GM18909 (cell line): ENCODE results near the gene SMPD3.
A peak's percentile ranks its signal among the peaks of the same experiment; 100 is the strongest.
"Not testable (repeated sequence)": the region's sequence is repeated elsewhere in the genome, so short reads cannot be mapped to it uniquely, and the experiment has no call there.

Experiments
- ATAC-seq: cut with Tn5 transposase; IDR thresholded peaks from one replicate; pipeline ENCODE4 v1.9.1; 2021; ENCODE audit warnings: mild to moderate bottlenecking; ENCODE audit not compliant: unreplicated experiment, poor library complexity

SMPD3 gene

DNA sequence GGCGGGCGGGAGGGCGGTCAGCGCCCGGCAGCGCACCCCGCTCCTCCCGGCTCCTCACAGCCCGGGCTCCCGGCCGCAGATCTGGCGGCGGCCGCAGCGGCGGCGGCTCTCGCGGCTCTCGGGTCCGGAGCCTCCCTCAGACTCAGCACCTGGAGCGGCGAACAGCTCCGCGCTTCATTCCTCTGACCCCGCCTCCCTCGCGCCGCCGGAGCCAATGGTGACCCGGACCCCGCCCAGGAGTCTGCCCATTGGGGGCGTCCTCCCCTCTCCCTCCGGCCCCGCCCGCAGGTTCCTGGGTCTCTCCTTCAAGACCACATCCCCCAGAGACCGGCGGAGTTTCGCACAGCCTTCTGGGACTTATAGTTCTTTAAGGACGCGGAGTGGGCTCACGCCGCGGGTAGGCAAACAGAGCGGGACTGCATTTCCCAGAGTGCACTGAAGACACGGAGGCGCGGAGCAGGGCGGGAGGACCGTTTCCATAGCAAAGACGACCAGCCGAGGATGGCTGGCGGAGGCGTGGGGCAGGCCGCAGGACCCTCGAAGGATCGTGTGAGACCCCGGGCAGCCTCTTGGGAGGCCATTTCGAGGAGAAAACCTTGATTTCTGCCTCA is at the start of gene SMPD3:
Gene SMPD3, minus strand, starts transcription at position 149 of the 611 bp plus-strand sequence. CDS start 76,327 bp downstream, outside the sequence.
- ATAC-seq = peak; percentile 88

DNA sequence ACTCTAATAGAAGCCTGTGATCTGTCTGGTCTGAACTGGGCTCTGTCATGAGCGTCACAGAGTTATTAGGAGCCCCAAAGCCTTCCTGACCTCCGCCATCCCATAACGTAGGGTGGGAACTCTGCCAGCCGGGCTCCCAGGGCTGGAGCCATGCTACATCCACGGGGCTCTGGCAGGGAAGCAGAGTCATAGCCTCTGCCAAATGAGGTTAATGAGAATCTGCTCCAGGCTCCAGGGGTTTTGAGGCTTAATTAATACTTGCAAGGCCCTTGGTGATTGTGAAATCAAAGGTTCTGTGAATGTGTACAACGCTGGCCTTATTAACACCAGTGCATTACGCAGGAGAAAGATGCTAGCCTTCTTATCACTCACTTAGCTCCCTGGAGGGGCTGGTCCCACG is 48.4 kb upstream of the SMPD3 start:
- no peak for ATAC-seq

DNA sequence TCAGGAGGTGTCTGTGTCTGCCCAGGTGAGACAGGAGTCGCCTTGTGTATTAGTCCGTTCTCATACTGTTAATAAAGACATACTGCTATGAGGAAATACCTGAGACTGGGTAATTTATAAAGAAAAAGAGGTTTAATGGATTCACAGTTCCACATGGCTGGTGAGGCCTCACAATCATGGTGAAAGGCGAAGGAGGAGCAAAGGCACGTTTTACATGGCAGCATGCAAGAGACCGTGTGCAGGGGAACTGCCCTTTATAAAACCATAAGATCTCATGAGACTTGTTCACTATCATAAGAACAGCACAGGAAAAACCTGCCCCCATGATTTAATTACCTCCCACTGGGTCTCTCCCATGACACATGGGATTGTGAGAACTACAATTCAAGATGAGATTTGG is 46.0 kb upstream of the SMPD3 start:
- not testable (repeated sequence) for ATAC-seq

DNA sequence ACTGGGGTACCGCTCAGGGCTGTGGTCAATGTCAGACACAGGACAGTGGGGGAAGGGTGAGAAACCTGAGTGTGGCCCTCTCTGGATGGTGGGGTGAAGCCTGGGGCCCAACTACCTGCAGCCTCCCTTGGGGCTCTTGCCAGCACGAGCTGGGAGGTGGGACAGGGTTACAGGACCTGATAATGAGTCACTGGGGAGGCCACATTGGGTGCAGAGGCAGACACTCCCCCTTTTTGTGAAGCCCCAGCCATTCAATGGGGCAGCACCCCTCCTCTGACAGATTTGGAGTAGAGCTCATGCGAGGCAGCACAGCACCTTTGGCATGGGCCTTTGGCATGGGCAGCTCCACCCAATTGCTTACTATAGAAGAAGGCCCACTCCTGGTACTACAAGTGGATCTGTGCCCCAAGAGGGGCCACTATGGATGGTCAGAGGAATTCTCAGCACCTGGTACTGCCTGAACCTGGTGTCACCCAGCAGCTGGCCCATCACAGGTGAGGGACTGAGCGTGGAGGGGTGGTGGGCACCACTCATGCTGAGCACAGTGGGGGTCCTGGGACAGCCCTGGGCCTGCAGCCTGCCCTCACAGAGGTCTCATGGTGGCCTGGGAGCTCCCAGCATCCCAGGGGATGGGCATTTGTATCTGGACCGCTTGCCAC is 45.2 kb upstream of the SMPD3 start:
- ATAC-seq = no peak

DNA sequence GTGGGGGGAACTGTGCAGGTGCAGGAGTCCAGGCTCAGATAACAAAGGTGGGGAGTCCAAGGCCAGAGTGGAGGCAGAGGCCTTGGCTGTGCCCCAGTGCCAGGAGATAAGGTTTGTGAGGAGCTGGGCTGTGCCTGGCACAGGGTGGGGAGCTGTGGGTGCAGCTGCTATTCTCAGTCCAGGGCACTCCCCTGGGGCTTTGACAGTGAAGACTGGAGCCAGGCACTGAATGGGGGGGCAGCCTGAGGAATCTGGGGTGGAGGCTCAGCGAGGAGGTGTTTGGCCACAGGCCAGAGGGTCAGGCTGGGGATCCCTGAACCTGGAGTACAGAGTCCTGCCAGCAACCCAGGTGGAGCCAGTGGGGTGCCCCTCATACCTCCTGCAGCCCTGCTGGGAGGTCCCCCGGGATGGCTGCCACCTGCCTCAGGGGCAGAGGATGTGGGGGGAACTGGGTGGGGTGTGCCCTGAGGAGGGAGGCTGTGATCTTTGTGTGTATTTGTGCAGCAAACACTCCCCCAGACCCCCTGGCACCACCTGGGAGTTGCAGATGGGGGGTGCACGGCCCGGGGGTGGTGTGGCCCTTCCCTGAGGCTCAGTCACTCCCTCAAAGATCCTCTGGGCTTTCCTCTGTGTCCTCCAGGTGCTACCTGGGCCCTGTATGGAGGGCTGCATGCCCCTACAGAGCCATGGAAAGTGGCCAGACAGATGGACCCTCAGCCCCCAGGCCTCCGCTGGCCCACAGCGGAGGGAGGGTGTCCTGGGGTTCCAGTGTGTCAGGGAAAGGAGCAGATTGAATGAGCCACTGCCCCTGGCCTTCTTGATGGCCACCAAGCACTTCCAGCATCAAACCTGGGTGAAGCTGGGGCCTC is 44.5 kb upstream of the SMPD3 start:
- no peak for ATAC-seq

DNA sequence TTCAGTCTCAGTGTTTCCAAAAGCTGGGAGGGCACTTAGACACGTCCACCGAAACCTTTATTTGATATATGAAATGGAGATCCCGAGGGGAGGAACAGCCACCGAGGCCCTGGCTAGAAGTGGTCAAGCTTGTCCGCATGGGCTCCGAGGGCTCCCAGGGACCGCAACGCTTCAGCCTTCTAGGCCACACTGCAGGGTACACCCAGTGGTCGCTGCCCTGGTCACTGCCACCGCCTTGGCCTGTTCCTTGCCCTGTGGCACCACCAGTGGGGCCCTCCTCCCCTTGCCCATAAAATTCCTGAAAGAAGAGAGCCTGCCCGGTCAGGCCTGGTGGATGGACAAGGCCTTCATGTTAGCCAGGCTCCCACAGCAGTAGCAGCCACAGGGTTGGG is 43.8 kb upstream of the SMPD3 start:
- ATAC-seq = no peak

DNA sequence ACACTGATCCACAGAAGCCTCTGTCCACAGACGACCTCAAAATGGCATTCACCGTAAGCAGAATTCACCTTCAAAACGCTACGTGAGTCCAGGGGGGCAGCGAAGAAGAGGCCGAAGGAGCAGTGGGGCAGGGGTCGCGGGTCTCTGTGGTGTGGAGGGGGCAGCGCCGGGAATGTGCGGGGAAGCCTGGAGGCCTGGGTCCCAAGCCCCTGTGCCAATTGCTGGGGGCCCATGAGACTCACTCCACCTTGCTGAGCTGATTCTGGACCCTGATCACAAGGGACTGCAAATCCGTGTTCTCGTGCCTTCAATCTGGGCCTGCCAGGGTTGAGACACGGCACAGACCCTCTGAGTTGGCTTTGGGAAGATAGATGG is 43.3 kb upstream of the SMPD3 start:
- no peak for ATAC-seq

DNA sequence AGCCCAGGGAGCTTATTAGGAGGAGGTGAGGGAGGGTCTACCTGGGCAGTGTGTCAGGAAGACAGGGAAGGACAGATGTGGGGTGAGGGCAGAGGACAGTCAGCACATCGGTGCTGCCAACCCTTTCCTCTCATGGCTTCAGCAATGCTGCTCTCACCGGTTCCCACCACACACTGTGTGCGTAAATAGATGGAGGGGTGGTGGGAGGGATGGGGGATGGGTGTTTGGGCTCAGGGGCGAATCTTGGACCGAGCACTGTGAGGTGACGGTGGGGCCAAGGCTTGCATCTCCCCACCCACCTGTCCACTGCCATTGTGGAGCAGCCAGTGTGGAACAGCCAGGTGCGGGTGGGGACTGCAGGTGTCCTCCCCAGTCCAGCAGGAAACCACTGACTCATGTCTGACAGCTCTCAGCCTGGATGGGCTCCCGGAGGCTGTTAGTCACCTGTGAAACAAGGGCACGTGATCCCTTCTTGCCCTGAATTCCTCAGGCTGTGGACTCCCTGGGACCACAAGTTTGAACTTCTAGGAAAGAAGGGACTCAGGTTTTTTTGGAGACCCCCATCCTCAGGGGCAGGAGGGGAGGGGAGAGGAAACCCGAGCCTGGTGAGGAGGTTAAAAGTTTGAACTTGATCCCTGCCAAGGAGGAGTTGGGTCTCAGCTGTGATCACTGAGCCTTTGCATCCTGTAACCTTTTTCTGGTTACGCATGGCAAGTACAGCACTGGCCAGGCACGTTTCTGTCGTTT is 42.7 kb upstream of the SMPD3 start:
- no peak for ATAC-seq

DNA sequence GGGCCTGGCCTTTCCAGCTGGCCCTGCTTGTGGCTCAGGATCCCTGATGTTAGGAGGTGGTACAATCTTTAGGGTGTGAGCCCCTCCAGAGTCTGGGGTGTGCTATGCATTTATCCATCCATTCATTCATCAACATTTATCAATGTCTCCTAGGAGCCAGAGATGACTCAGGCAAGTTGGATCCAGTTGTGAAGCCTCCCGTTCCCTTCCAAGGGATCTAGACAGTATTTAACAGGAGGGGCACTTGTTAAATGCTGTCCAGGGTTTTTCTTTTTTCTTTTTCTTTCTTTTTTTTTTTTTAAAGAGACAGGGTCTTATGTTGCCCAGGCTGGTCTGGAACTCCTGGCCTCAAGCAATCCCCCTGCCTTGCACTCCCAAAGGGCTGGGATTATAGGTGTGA is 42.0 kb upstream of the SMPD3 start:
- ATAC-seq = no peak

DNA sequence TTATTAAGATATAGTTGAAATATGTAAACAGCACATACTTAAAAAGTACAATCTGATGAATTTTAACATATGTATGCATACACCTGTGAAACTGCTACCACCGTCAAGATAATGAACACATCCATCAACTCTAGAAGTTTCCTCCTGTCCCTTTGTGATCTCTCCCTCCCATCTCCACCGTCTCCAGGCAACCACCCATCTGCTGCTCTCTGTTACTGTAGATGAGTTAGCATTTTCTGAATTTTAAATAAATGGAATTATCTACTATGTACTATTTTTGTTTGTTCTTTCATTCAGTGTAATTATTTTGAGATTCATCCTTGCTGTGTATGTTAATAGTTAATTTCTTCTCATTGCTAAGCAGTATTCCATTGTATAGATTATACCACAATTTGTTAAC is 40.2 kb upstream of the SMPD3 start:
- ATAC-seq = no peak

DNA sequence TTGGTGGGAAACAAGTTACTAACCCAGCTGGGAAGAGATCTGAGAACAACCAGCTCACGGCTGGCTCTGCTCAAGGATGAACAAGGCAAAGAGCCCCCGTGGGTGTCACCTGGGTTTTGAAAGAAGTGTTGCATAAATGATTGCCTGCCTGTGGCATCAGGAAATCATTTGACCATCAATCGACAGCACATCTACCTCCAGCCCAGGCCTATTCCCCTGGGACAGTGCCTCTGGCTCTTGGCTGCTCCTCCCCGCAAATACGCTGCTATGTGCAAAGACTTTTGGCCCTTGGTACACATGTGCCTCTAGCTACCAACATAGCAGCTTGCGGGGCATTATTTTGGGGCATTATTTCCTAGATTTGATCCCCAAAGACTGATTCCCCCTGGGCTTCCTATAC is 39.4 kb upstream of the SMPD3 start:
- ATAC-seq = no peak

DNA sequence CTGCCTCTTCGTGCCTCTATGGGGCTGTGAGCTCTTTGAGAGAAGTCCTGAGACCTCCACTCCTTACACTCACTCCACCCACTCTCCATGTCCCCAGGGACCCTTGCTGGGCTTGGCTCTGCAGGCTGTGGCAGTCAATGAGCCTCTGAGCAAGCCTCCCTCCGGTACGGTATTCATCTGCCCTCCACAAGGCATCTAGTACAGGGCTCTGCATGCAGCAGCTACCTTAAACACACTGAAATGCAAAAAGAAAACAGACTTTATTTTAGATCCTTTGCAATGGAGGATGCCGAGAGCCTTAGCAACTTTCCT is 38.9 kb upstream of the SMPD3 start:
- ATAC-seq = no peak

DNA sequence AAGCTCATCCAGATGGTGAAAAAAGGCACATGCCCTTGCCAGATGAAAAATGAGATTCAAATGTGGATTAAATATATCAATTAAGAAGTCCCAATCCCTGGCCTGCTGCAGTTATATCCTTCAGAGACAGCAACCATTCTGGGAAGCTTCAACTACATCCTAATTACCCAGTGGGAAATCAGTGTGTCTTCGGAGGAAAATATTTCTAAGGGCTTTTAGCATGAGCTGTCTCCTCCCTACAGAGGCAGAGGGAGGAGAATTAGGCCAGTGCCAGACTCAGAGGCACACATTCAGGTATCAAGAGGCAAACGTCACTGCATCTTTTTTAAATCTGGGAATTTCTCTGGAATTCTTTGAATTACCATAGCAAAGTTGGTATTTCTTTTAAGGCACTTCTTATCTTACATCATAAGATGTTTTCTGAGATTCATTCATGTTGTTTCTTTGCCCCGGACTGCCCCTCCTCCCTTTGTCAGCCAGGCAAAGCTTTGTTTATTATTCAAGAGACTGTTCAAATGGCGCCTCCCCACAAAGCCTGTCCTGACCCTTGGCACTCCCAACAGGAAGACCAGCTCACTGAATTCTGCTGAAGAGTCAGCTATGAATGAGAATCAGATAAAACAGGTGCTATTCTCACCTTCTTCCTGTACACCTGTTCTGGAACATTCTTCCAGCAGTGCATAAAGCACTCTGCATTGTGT is 38.3 kb upstream of the SMPD3 start:
- no peak for ATAC-seq

DNA sequence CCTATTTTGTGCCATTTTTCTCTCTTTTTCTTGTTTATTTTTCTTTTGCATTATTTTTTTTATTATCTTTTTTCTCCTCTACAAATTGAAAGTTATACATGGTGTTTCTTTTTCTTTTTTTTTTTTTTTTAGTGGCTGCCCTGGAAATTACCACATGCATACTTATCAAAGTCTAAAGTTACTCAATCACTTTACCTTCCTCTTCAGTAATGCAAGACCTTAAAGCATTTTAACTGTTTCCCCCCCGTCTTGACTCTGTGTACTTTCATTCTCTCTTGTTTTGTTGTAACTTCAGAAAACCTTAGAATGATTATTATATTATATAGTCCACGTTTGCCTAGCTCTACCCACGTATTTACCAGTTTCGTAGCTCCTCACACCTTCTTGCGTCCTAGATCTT is 33.3 kb upstream of the SMPD3 start:
- no peak for ATAC-seq

DNA sequence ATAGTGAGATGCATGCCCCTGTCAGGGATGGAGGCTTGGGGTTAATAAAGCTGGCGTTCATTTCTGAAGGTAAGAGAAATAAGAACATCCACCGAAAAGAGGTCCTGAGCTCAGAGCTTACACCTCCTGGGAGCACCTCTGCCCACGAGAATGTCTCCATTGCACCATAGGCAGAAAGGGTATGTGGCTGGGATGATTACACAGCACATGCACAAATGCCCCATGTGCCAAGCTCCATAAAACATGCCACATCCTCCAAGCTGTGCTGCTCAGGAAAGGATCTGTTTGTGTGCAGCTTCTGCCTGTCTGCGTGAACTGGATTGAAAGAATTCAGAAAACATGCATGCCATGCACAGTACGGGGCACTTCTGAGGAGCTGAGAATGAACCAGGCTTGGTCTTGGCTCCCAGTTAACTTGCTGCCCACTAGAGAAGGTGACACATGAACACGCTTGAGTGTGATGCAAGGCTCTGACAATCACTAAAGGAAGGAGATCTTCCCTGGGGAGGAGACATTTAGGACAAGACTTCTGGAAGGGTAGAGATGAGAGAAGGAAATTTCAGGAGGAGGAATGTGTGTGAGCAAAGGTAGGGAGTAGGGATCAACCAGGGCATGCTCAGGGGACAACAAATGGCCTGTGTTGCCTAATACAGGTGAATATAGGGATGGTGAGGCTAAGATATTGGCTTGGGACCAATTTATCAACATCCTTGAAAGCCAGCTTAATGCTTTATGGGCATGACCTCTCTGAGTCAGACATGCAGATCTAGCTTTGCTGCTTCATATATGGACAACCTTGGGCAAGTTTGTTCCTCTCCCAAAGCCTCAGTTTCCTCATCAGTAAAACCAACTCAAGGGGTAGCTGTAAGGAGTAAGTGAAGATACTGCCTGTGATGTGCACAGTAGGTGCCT is 32.0 kb upstream of the SMPD3 start:
- no peak for ATAC-seq

DNA sequence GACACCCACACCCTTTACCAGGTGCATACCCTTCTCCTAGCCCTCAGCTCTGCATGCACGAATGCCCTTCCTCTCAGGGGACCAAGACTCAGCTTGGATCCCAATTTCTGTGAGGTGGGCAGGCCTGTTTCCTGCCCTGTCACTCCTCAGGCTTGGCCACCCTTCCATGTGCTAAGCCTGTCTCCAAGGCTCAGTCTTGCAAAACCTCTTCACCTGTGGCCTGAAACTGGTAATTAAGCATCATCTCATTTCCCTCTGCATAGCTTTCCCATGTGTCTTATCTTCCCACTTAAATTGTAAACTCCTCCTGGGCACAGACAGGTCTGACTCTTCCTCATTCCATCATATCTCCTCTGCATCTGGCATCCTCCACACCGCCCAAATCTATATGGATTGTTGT is 31.0 kb upstream of the SMPD3 start:
- ATAC-seq = no peak

DNA sequence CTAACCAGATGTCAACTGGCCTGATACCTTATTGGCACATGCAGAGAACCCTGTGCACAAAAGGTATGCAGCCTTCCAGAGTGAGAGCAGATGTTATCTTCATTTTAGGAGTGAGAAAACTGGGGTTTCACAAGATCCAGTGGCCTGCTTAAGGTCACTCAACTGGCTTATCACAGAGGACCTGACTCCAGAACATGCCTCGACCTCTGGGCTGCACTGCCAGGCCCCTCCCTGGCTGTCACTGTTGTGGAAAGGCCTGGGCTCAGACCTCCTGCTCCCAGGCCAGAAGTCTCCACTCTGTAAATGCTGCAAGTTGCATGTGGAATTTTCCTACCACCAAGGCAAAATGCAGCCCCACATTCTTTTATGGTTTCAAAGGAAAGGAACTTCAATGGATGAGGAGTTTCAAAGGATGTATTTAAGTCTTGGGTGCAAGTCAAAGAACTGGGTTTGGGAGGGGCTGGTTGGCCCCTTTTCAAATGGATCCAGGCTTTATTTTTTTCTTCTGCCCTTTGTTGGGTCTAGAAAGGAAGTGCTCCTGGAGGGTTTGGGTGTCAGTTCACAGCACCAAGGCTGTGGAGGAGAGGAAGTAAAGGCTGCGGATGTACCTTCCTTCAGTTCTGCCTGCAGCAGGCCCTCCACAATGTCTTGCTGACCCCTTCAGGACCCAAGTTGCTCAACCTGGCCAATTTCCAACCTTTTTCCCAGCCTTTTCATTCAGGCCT is 30.4 kb upstream of the SMPD3 start:
- no peak for ATAC-seq

DNA sequence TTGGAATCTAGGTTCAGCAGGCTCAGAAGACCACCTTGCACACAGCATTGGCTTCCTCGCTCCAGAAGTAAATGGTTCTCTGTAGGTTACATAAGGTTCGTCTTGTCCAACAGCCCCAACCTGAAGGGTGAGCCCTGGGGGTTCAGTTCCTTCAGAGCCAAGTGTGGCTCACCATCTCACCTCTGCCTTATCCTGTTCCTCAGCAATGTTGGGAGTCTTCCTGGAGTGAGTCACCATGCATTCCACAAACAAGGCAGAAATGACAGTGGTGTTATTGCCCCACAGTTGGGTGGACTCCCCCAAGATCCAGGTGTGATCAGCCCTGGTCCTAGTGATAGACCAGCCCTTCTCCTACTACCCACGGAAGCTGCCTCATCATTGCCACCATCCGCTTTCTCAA is 26.8 kb upstream of the SMPD3 start:
- ATAC-seq = no peak
